IgD-negative memory B cell (primary cell): ENCODE data around the gene PHIP. TPM values are rescaled to one million over a fixed set of nuclear protein-coding genes. Genes with fewer than 3 reads are reported as not detected.

ENCODE experiments used
- H3K27ac Mint-ChIP-seq, 3 donors: one replicate each; pipeline ENCODE4 v1.8.0; 2020 to 2022; ENCODE audit warnings: mild to moderate bottlenecking in 3 of 3, mixed read lengths in 3 of 3, moderate library complexity in 1 of 3
- H3K27me3 Mint-ChIP-seq: one replicate; pipeline ENCODE4 v1.8.0; 2021; ENCODE audit warnings: mixed read lengths
- H3K36me3 Mint-ChIP-seq: one replicate; pipeline ENCODE4 v1.8.0; 2020; ENCODE audit warnings: mild to moderate bottlenecking, mixed read lengths
- H3K4me1 Mint-ChIP-seq, 3 donors: one replicate each; pipeline ENCODE4 v1.8.0; 2020 to 2022; ENCODE audit warnings: mixed read lengths in 3 of 3, mild to moderate bottlenecking in 1 of 3
- H3K4me3 Mint-ChIP-seq, 4 donors: one replicate each; pipeline ENCODE4 v1.8.0; 2020 to 2022; ENCODE audit warnings: mild to moderate bottlenecking in 4 of 4, mixed read lengths in 4 of 4, moderate library complexity in 3 of 4
- H3K9me3 Mint-ChIP-seq, 3 donors: one replicate each; pipeline ENCODE4 v1.8.0; 2020 to 2021; ENCODE audit warnings: mixed read lengths in 3 of 3, mild to moderate bottlenecking in 1 of 3
- polyA plus RNA-seq: library from polyadenylated mRNA; unstranded; fragments of 300-500 nt; fragmentation: Illumina TruSeq; gene quantifications from one replicate; pipeline ENCODE4 v1.2.3, GENCODE V29; 2021

PHIP gene
- polyA plus RNA-seq, 1 donor from 2014 or later: 11.4 TPM

- Mint-ChIP-seq H3K27me3 (no peaks in the 10 kb centered on the region), H3K4me1 (peaks cover 0 to 6% (median 1%) of the 10 kb centered on the region in 3 donors), H3K36me3 (peaks cover 4% of the 10 kb centered on the region), H3K4me3 (no peak overlapping the region), H3K9me3 (no peaks in the 10 kb centered on the region), H3K27ac (no peak overlapping the region)
Measured at GRCh38 chr6:79009819-79010218, 68.2 kb downstream of the PHIP start.

- Mint-ChIP-seq H3K4me3 (no peak overlapping the region), H3K9me3 (no peaks in the 10 kb centered on the region), H3K27me3 (no peaks in the 10 kb centered on the region), H3K4me1 (peaks cover 0 to 6% (median 1%) of the 10 kb centered on the region in 3 donors), H3K36me3 (peaks cover 12% of the 10 kb centered on the region), H3K27ac (no peak overlapping the region)
Measured at GRCh38 chr6:79005497-79005896, 72.6 kb downstream of the PHIP start.

GRCh38 chr6:79005024-79005423 is 73.0 kb downstream of the PHIP start:
- Mint-ChIP-seq H3K36me3 (peaks cover 13% of the 10 kb centered on the region), H3K9me3 (no peaks in the 10 kb centered on the region), H3K4me1 (peaks cover 0 to 6% (median 1%) of the 10 kb centered on the region in 3 donors), H3K27ac (no peak overlapping the region), H3K27me3 (no peaks in the 10 kb centered on the region), H3K4me3 (no peak overlapping the region)

- Mint-ChIP-seq H3K36me3 (peaks cover 13% of the 10 kb centered on the region), H3K4me1 (peaks cover 0 to 6% (median 1%) of the 10 kb centered on the region in 3 donors), H3K27ac (no peak overlapping the region), H3K9me3 (no peaks in the 10 kb centered on the region), H3K27me3 (no peaks in the 10 kb centered on the region), H3K4me3 (no peak overlapping the region)
Measured at GRCh38 chr6:79004239-79004638, 73.8 kb downstream of the PHIP start.

- Mint-ChIP-seq H3K27ac (no peak overlapping the region), H3K36me3 (peaks cover 20% of the 10 kb centered on the region), H3K4me3 (no peak overlapping the region), H3K9me3 (no peaks in the 10 kb centered on the region), H3K27me3 (no peaks in the 10 kb centered on the region), H3K4me1 (no peaks in the 10 kb centered on the region)
Measured at GRCh38 chr6:79001415-79001814, 76.6 kb downstream of the PHIP start.

- no peaks in the 10 kb centered on the region for H3K4me1 Mint-ChIP-seq
- no peak overlapping the region for H3K4me3 Mint-ChIP-seq
- no peaks in the 10 kb centered on the region for H3K9me3 Mint-ChIP-seq
- no peak overlapping the region for H3K27ac Mint-ChIP-seq
- peaks cover 20% of the 10 kb centered on the region for H3K36me3 Mint-ChIP-seq
- H3K27me3 Mint-ChIP-seq: no peaks in the 10 kb centered on the region
Measured at GRCh38 chr6:78999737-79000136, 78.3 kb downstream of the PHIP start.

GRCh38 chr6:78995946-78996345 is 82.1 kb downstream of the PHIP start:
- no peaks in the 10 kb centered on the region for H3K27me3 Mint-ChIP-seq
- peaks cover 0 to 1% (median 0%) of the 10 kb centered on the region in 3 donors for H3K9me3 Mint-ChIP-seq
- no peaks in the 10 kb centered on the region for H3K4me1 Mint-ChIP-seq
- H3K27ac Mint-ChIP-seq: no peak overlapping the region
- peaks cover 15% of the 10 kb centered on the region for H3K36me3 Mint-ChIP-seq
- H3K4me3 Mint-ChIP-seq: peak overlapping the region in 1 of 4 donors; percentile 15

GRCh38 chr6:78995346-78995745 is 82.7 kb downstream of the PHIP start:
- H3K4me1 Mint-ChIP-seq: peaks cover 0 to 1% (median 0%) of the 10 kb centered on the region in 3 donors
- H3K27me3 Mint-ChIP-seq: no peaks in the 10 kb centered on the region
- no peak overlapping the region for H3K27ac Mint-ChIP-seq
- H3K36me3 Mint-ChIP-seq: peaks cover 16% of the 10 kb centered on the region
- no peak overlapping the region for H3K4me3 Mint-ChIP-seq
- H3K9me3 Mint-ChIP-seq: peaks cover 0 to 1% (median 0%) of the 10 kb centered on the region in 3 donors

GRCh38 chr6:78993955-78994354 is 84.1 kb downstream of the PHIP start:
- no peaks in the 10 kb centered on the region for H3K27me3 Mint-ChIP-seq
- no peak overlapping the region for H3K27ac Mint-ChIP-seq
- peaks cover 0 to 1% (median 0%) of the 10 kb centered on the region in 3 donors for H3K4me1 Mint-ChIP-seq
- no peak overlapping the region for H3K4me3 Mint-ChIP-seq
- H3K9me3 Mint-ChIP-seq: peaks cover 0 to 1% (median 0%) of the 10 kb centered on the region in 3 donors
- peaks cover 26% of the 10 kb centered on the region for H3K36me3 Mint-ChIP-seq

- Mint-ChIP-seq H3K4me1 (peaks cover 0 to 1% (median 0%) of the 10 kb centered on the region in 3 donors), H3K36me3 (peaks cover 21% of the 10 kb centered on the region), H3K27ac (no peak overlapping the region), H3K4me3 (no peak overlapping the region), H3K27me3 (no peaks in the 10 kb centered on the region), H3K9me3 (peaks cover 0 to 1% (median 0%) of the 10 kb centered on the region in 3 donors)
Measured at GRCh38 chr6:78989191-78989590, 88.9 kb downstream of the PHIP start.

GRCh38 chr6:78986161-78986560 is 91.9 kb downstream of the PHIP start:
- Mint-ChIP-seq H3K9me3 (no peaks in the 10 kb centered on the region), H3K4me1 (peaks cover 0 to 4% (median 0%) of the 10 kb centered on the region in 3 donors), H3K27ac (no peak overlapping the region), H3K27me3 (no peaks in the 10 kb centered on the region), H3K36me3 (peaks cover 30% of the 10 kb centered on the region), H3K4me3 (no peak overlapping the region)

- no peak overlapping the region for H3K4me3 Mint-ChIP-seq
- no peaks in the 10 kb centered on the region for H3K27me3 Mint-ChIP-seq
- peak overlapping the region in 1 of 3 donors; percentile 71 for H3K27ac Mint-ChIP-seq
- H3K9me3 Mint-ChIP-seq: no peaks in the 10 kb centered on the region
- peaks cover 0 to 3% (median 0%) of the 10 kb centered on the region in 3 donors for H3K4me1 Mint-ChIP-seq
- peaks cover 28% of the 10 kb centered on the region for H3K36me3 Mint-ChIP-seq
Measured at GRCh38 chr6:78984225-78984950, 93.7 kb downstream of the PHIP start.

- Mint-ChIP-seq H3K9me3 (no peaks in the 10 kb centered on the region), H3K27ac (no peak overlapping the region), H3K4me3 (no peak overlapping the region), H3K27me3 (no peaks in the 10 kb centered on the region), H3K4me1 (no peaks in the 10 kb centered on the region), H3K36me3 (peaks cover 9% of the 10 kb centered on the region)
Measured at GRCh38 chr6:78967191-78967590, 110.9 kb downstream of the PHIP start.

GRCh38 chr6:78966542-78966941 is 111.5 kb downstream of the PHIP start:
- no peak overlapping the region for H3K4me3 Mint-ChIP-seq
- no peaks in the 10 kb centered on the region for H3K4me1 Mint-ChIP-seq
- H3K36me3 Mint-ChIP-seq: peaks cover 12% of the 10 kb centered on the region
- H3K27me3 Mint-ChIP-seq: no peaks in the 10 kb centered on the region
- no peak overlapping the region for H3K27ac Mint-ChIP-seq
- H3K9me3 Mint-ChIP-seq: no peaks in the 10 kb centered on the region

- Mint-ChIP-seq H3K27ac (no peak overlapping the region), H3K4me1 (no peaks in the 10 kb centered on the region), H3K27me3 (no peaks in the 10 kb centered on the region), H3K36me3 (peaks cover 21% of the 10 kb centered on the region), H3K9me3 (no peaks in the 10 kb centered on the region), H3K4me3 (no peak overlapping the region)
Measured at GRCh38 chr6:78962448-78962847, 115.6 kb downstream of the PHIP start.

- Mint-ChIP-seq H3K4me3 (no peak overlapping the region), H3K27ac (no peak overlapping the region), H3K9me3 (peaks cover 5 to 17% (median 5%) of the 10 kb centered on the region in 3 donors), H3K36me3 (peaks cover 37% of the 10 kb centered on the region), H3K27me3 (no peaks in the 10 kb centered on the region), H3K4me1 (no peaks in the 10 kb centered on the region)
Measured at GRCh38 chr6:78954740-78955139, 123.3 kb downstream of the PHIP start.
